ENCODE measurements around the gene GTF2I.
"Not testable (repeated sequence)": the region's sequence is repeated elsewhere in the genome, so short reads cannot be mapped to it uniquely, and the experiment has no call there.

GTF2I gene

GRCh38 chr7:74709880-74710671 lies 52.6 kb downstream of the GTF2I start:
- Histone ChIP-seq H3K4me1 (no peaks in the 10 kb centered on the region), H3K36me3 (replicated peaks) (peaks cover 94% of the 10 kb centered on the region), H3K27me3 (ENCODE audit: low read depth) (no peaks in the 10 kb centered on the region), H3K4me3 (no peak overlapping the region), H3K9me3 (no peaks in the 10 kb centered on the region)
- no peak for DNase-seq (ENCODE audit: low spot score in 2 of 2)
- in situ Hi-C loops (cut with MboI; ENCODE audit: low sequenced_read_pairs), result no loop called here

- peaks cover 94% of the 10 kb centered on the region for H3K36me3 ChIP-seq (replicated peaks)
- no peak for DNase-seq (ENCODE audit: low spot score in 2 of 2)
- in situ Hi-C loops (cut with MboI; ENCODE audit: low sequenced_read_pairs), result no loop called here
Observed at GRCh38 chr7:74713567-74713966, 56.0 kb downstream of the GTF2I start.

GRCh38 chr7:74717889-74718288 lies 60.4 kb downstream of the GTF2I start:
- no peak for DNase-seq (ENCODE audit: low spot score in 2 of 2)
- peaks cover 7% of the 10 kb centered on the region for H3K4me1 ChIP-seq
- no peak overlapping the region for H3K4me3 ChIP-seq
- peaks cover 92% of the 10 kb centered on the region for H3K36me3 ChIP-seq (replicated peaks)
- in situ Hi-C loops (cut with MboI; ENCODE audit: low sequenced_read_pairs), result no loop called here
- no peaks in the 10 kb centered on the region for H3K27me3 ChIP-seq (ENCODE audit: low read depth)
- H3K9me3 ChIP-seq, result no peaks in the 10 kb centered on the region

More at GRCh38 chr7:74713567-74713966, 56.0 kb downstream of the GTF2I start:
- Histone ChIP-seq H3K4me3 (no peak overlapping the region), H3K9me3 (no peaks in the 10 kb centered on the region), H3K4me1 (no peaks in the 10 kb centered on the region), H3K27me3 (ENCODE audit: low read depth) (no peaks in the 10 kb centered on the region)

GRCh38 chr7:74718336-74718735 lies 60.8 kb downstream of the GTF2I start:
- DNase-seq (ENCODE audit: low spot score in 2 of 2), result no peak
- in situ Hi-C loops (cut with MboI; ENCODE audit: low sequenced_read_pairs), result no loop called here
- H3K27me3 ChIP-seq (ENCODE audit: low read depth), result no peaks in the 10 kb centered on the region
- H3K36me3 ChIP-seq (replicated peaks), result peaks cover 88% of the 10 kb centered on the region
- no peak overlapping the region for H3K4me3 ChIP-seq
- peaks cover 7% of the 10 kb centered on the region for H3K4me1 ChIP-seq
- H3K9me3 ChIP-seq, result no peaks in the 10 kb centered on the region

GRCh38 chr7:74722153-74722552 lies 64.6 kb downstream of the GTF2I start:
- H3K4me1 ChIP-seq, result peaks cover 7% of the 10 kb centered on the region
- DNase-seq (ENCODE audit: low spot score in 2 of 2), result no peak
- H3K36me3 ChIP-seq (replicated peaks), result peaks cover 57% of the 10 kb centered on the region
- no peaks in the 10 kb centered on the region for H3K27me3 ChIP-seq (ENCODE audit: low read depth)
- H3K9me3 ChIP-seq, result no peaks in the 10 kb centered on the region
- H3K4me3 ChIP-seq, result no peak overlapping the region
- in situ Hi-C loops (cut with MboI; ENCODE audit: low sequenced_read_pairs), result no loop called here

GRCh38 chr7:74725840-74726239 lies 68.3 kb downstream of the GTF2I start:
- Histone ChIP-seq H3K4me1 (peaks cover 7% of the 10 kb centered on the region), H3K36me3 (replicated peaks) (peaks cover 36% of the 10 kb centered on the region), H3K4me3 (no peak overlapping the region), H3K9me3 (no peaks in the 10 kb centered on the region), H3K27me3 (ENCODE audit: low read depth) (no peaks in the 10 kb centered on the region)
- no peak for DNase-seq (ENCODE audit: low spot score in 2 of 2)
- in situ Hi-C loops (cut with MboI; ENCODE audit: low sequenced_read_pairs), result no loop called here

- H3K9me3 ChIP-seq, result no peaks in the 10 kb centered on the region
- peaks cover 7% of the 10 kb centered on the region for H3K4me1 ChIP-seq
- H3K27me3 ChIP-seq (ENCODE audit: low read depth), result no peaks in the 10 kb centered on the region
- in situ Hi-C loops (cut with MboI; ENCODE audit: low sequenced_read_pairs), result no loop called here
- peaks cover 30% of the 10 kb centered on the region for H3K36me3 ChIP-seq (replicated peaks)
- no peak overlapping the region for H3K4me3 ChIP-seq
- DNase-seq (ENCODE audit: low spot score in 2 of 2), result no peak
Observed at GRCh38 chr7:74726309-74727101, 69.0 kb downstream of the GTF2I start.

GRCh38 chr7:74728686-74729085 lies 71.2 kb downstream of the GTF2I start:
- H3K9me3 ChIP-seq; H3K4me3 ChIP-seq; H3K27me3 ChIP-seq (ENCODE audit: low read depth); DNase-seq (ENCODE audit: low spot score in 2 of 2); H3K4me1 ChIP-seq; in situ Hi-C loops (cut with MboI; ENCODE audit: low sequenced_read_pairs): not testable (repeated sequence)
- H3K36me3 ChIP-seq (replicated peaks), result peaks cover 17% of the 10 kb centered on the region

- H3K9me3 ChIP-seq; in situ Hi-C loops (cut with MboI; ENCODE audit: low sequenced_read_pairs); H3K4me1 ChIP-seq; H3K27me3 ChIP-seq (ENCODE audit: low read depth); DNase-seq (ENCODE audit: low spot score in 2 of 2); H3K4me3 ChIP-seq: not testable (repeated sequence)
- peaks cover 14% of the 10 kb centered on the region for H3K36me3 ChIP-seq (replicated peaks)
Observed at GRCh38 chr7:74730186-74730585, 72.7 kb downstream of the GTF2I start.

- H3K36me3 ChIP-seq (replicated peaks); H3K4me1 ChIP-seq; H3K27me3 ChIP-seq (ENCODE audit: low read depth); H3K4me3 ChIP-seq; DNase-seq (ENCODE audit: low spot score in 2 of 2); in situ Hi-C loops (cut with MboI; ENCODE audit: low sequenced_read_pairs); H3K9me3 ChIP-seq: not testable (repeated sequence)
Observed at GRCh38 chr7:74739974-74740703, 82.6 kb downstream of the GTF2I start.

GRCh38 chr7:74743936-74744557 lies 86.5 kb downstream of the GTF2I start:
- H3K36me3 ChIP-seq (replicated peaks); H3K4me3 ChIP-seq; DNase-seq (ENCODE audit: low spot score in 2 of 2); H3K9me3 ChIP-seq; H3K4me1 ChIP-seq; in situ Hi-C loops (cut with MboI; ENCODE audit: low sequenced_read_pairs); H3K27me3 ChIP-seq (ENCODE audit: low read depth): not testable (repeated sequence)

- in situ Hi-C loops (cut with MboI; ENCODE audit: low sequenced_read_pairs); H3K4me1 ChIP-seq; H3K4me3 ChIP-seq; DNase-seq (ENCODE audit: low spot score in 2 of 2); H3K27me3 ChIP-seq (ENCODE audit: low read depth); H3K36me3 ChIP-seq (replicated peaks); H3K9me3 ChIP-seq: not testable (repeated sequence)
Observed at GRCh38 chr7:74753921-74754482, 96.5 kb downstream of the GTF2I start.

- H3K4me1 ChIP-seq; in situ Hi-C loops (cut with MboI; ENCODE audit: low sequenced_read_pairs); H3K27me3 ChIP-seq (ENCODE audit: low read depth); H3K9me3 ChIP-seq; H3K4me3 ChIP-seq; H3K36me3 ChIP-seq (replicated peaks); DNase-seq (ENCODE audit: low spot score in 2 of 2): not testable (repeated sequence)
Observed at GRCh38 chr7:74756673-74757072, 99.2 kb downstream of the GTF2I start.

Data from HAP-1 (cell line).